ENCODE data around the gene NPEPL1. TPM values are rescaled to one million over a fixed set of nuclear protein-coding genes. Genes with fewer than 3 reads are reported as not detected.

NPEPL1 gene
- total and polyA plus RNA-seq, 11 donors, result 18.1 to 33.4 (median 30.1) TPM

GRCh38 chr20:58695084-58695722 lies 2.6 kb downstream of the NPEPL1 start:
- Histone ChIP-seq H3K4me3 (no peak overlapping the region), H3K4me1 (peaks cover 7 to 33% (median 22%) of the 10 kb centered on the region in 12 donors), H3K27ac (no peak overlapping the region), H3K9me3 (no peaks in the 10 kb centered on the region), H3K27me3 (no peaks in the 10 kb centered on the region), H3K36me3 (peaks cover 0 to 50% (median 42%) of the 10 kb centered on the region in 9 donors)
- TF ChIP-seq POLR2A (IDR thresholded peaks at IDR 0.05) (no peak), CTCF (IDR thresholded peaks at IDR 0.05) (no peak)
- intact Hi-C loops (cut with DNase I), result loop anchor here in 2 of 10 donors (5.0 to 10.0 kb wide), 2 partner anchors 150 to 458 kb away; no protein-coding TSS in a partner anchor
- WGBS, 4 donors, result 83 to 87% (median 85%) methylated on average over 8 to 9 of the region's 9 CpGs
- ATAC-seq (no peak), DNase-seq (peak in 1 of 5 donors; percentile 18)

GRCh38 chr20:58695895-58696375 lies 3.3 kb downstream of the NPEPL1 start:
- 87 to 89% (median 88%) methylated on average over 10 of the region's 10 CpGs for WGBS, 4 donors
- no peak overlapping the region for H3K4me3 ChIP-seq
- H3K27me3 ChIP-seq, result no peaks in the 10 kb centered on the region
- H3K4me1 ChIP-seq, result peaks cover 7 to 29% (median 22%) of the 10 kb centered on the region in 12 donors
- intact Hi-C loops (cut with DNase I), result loop anchor here in 2 of 10 donors (5.0 to 10.0 kb wide), 2 partner anchors 149 to 459 kb away; no protein-coding TSS in a partner anchor
- H3K36me3 ChIP-seq, result peaks cover 0 to 57% (median 49%) of the 10 kb centered on the region in 9 donors
- peak in 2 of 5 donors; percentile 15 to 46 for DNase-seq
- H3K9me3 ChIP-seq, result no peaks in the 10 kb centered on the region
- H3K27ac ChIP-seq, result no peak overlapping the region
- ATAC-seq, result no peak
- TF ChIP-seq POLR2A (IDR thresholded peaks at IDR 0.05) (no peak), CTCF (IDR thresholded peaks at IDR 0.05) (no peak)

GRCh38 chr20:58696411-58696961 lies 3.9 kb downstream of the NPEPL1 start:
- Histone ChIP-seq H3K36me3 (peaks cover 0 to 60% (median 51%) of the 10 kb centered on the region in 9 donors), H3K27me3 (no peaks in the 10 kb centered on the region), H3K4me3 (no peak overlapping the region), H3K9me3 (no peaks in the 10 kb centered on the region), H3K27ac (no peak overlapping the region), H3K4me1 (peaks cover 7 to 25% (median 21%) of the 10 kb centered on the region in 12 donors)
- peak in 1 of 5 donors; percentile 20 for DNase-seq
- WGBS, 4 donors, result 86 to 92% (median 90%) methylated on average over 8 to 10 of the region's 10 CpGs
- no peak for TF ChIP-seq POLR2A (IDR thresholded peaks at IDR 0.05)
- no peak for TF ChIP-seq CTCF (IDR thresholded peaks at IDR 0.05)
- intact Hi-C loops (cut with DNase I), result loop anchor here in 2 of 10 donors (5.0 to 10.0 kb wide), 2 partner anchors 148 to 459 kb away; no protein-coding TSS in a partner anchor
- no peak for ATAC-seq
